Lower leg skin (tissue), 4 donors: Measurements from ENCODE around the gene ARMS2. TPM values are rescaled to one million over a fixed set of nuclear protein-coding genes. Genes with fewer than 3 reads are reported as not detected.
A peak's percentile ranks its signal among the peaks of the same experiment; 100 is the strongest.

ENCODE experiments used
- DNase-seq, 2 donors: peaks; one replicate each; pipeline ENCODE4 v3.0.0-alpha.2; 2019; ENCODE audit warnings: low spot score in 2 of 2
- H3K4me3 ChIP-seq: fragments of 200-600 bp; sonication (generic); 2 replicates; pipeline ENCODE4 v1.5.1; 2017; ENCODE audit warnings: mild to moderate bottlenecking, low read depth; ENCODE audit not compliant: poor library complexity, severe bottlenecking
- POLR2A ChIP-seq, 2 donors: fragments of 450-650 bp; IDR thresholded peaks; one replicate each; pipeline ENCODE4 v1.6.1; 2016 to 2017; ENCODE audit warnings: antibody characterized with exemption in 2 of 2, mild to moderate bottlenecking in 1 of 2, moderate library complexity in 1 of 2
- WGBS, 2 donors: methylation state at CpG; one replicate each; pipeline ENCODE4 v1.1.5; 2018; 5-methylcytosine and 5-hydroxymethylcytosine counted together
- intact Hi-C: fragments of 100-400 bp; cut with DNase I; formaldehyde crosslinking; loops from one replicate; pipeline ENCODE4 v1.15.0; 2023; ENCODE audit warnings: low total_unique reads
- total RNA-seq, 4 donors: library from RNA; depleted of rRNA; stranded (reverse); fragments of >200 nt; gene quantifications; one replicate each; pipeline ENCODE4 v1.1.0, GENCODE V29; 2016
- TF ChIP-seq, protein P1 (sequence below), 3 donors: fragments of 450-650 bp; IDR thresholded peaks; one replicate each; pipeline ENCODE4 v1.5.1; 2016; ENCODE audit warnings: antibody characterized with exemption in 3 of 3, mild to moderate bottlenecking in 3 of 3, moderate library complexity in 2 of 3

ARMS2 gene
- total RNA-seq, 4 donors from 2014 or later: not detected

DNA sequence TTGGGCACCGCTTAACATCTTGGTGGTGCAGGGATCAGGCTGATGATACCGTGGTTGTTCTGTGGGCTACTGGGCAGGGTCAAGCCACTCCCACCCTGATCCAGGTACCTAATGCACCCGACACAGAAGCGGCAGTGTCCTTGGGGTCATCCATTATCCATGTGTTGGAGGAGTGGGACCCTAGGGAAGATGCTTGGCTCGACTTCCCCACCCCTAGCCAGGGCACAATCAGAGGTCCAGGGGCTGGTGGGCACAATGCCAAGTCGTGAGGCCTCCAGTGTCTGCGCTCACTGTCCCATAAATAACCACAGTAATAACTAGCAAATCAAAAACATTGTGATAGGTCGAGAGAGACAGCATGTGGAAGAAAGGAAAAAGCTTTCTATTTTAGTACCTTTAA lies 44.6 kb downstream of the ARMS2 start:
- intact Hi-C loops: no loop called here
- WGBS, 2 donors: 49 to 72% methylated on average over 8 of the region's 8 CpGs
- DNase-seq: no peak
- no peak overlapping the region for H3K4me3 ChIP-seq
- TF ChIP-seq, protein P1, sequence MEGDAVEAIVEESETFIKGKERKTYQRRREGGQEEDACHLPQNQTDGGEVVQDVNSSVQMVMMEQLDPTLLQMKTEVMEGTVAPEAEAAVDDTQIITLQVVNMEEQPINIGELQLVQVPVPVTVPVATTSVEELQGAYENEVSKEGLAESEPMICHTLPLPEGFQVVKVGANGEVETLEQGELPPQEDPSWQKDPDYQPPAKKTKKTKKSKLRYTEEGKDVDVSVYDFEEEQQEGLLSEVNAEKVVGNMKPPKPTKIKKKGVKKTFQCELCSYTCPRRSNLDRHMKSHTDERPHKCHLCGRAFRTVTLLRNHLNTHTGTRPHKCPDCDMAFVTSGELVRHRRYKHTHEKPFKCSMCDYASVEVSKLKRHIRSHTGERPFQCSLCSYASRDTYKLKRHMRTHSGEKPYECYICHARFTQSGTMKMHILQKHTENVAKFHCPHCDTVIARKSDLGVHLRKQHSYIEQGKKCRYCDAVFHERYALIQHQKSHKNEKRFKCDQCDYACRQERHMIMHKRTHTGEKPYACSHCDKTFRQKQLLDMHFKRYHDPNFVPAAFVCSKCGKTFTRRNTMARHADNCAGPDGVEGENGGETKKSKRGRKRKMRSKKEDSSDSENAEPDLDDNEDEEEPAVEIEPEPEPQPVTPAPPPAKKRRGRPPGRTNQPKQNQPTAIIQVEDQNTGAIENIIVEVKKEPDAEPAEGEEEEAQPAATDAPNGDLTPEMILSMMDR (IDR thresholded peaks at IDR 0.05): no peak
- TF ChIP-seq POLR2A (IDR thresholded peaks at IDR 0.05): no peak

DNA sequence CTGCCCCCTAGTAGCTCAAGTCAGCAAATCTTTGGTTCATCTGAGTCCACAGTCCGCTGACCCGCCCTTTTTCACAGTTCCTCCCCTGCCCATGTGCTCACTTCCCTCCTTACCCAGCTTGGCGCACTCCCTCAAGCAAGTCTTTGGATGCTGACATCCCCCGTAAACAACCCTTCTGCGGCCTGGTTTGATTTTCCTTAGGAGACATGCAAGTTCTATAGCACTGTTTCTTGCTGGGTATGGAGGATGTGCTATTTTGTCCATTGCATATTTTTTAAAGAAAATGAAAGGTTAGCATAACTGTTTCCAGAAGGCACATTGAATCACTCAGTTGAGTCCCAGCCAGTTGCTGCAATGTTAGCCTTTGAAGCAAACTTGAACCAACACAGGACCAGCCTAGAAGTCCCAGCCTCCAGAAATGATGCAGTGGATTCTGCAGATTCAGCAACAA lies 45.1 kb downstream of the ARMS2 start:
- DNase-seq: peak in 1 of 2 donors; percentile 59

DNA sequence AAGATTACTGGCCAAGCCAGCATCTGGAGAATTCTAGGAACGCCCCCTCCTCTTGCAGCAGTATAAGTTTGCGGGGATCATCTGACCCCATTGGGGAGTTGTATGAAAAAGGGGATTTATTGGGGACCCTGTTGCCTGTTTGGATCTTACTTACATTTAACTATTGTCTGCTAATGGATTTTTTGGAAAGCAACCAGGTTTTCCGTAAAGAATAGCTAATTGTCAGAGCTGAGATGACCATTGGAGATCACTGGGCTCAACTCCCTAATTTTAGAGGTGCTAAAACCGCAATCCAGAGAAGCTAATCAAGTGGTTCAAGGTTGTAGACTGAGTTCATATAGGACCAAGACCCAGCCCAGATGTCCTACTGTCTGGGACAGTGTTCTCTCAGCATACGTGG lies 45.7 kb downstream of the ARMS2 start:
- WGBS, 2 donors: 71 to 77% methylated on average over 5 of the region's 5 CpGs

More for the DNA sequence above, 45.1 kb downstream of the ARMS2 start:
- no peak overlapping the region for H3K4me3 ChIP-seq
- intact Hi-C loops: no loop called here
- 34 to 57% methylated on average over 5 of the region's 5 CpGs for WGBS, 2 donors
- TF ChIP-seq POLR2A (IDR thresholded peaks at IDR 0.05): no peak
- TF ChIP-seq, protein P1 (IDR thresholded peaks at IDR 0.05): no peak

DNA sequence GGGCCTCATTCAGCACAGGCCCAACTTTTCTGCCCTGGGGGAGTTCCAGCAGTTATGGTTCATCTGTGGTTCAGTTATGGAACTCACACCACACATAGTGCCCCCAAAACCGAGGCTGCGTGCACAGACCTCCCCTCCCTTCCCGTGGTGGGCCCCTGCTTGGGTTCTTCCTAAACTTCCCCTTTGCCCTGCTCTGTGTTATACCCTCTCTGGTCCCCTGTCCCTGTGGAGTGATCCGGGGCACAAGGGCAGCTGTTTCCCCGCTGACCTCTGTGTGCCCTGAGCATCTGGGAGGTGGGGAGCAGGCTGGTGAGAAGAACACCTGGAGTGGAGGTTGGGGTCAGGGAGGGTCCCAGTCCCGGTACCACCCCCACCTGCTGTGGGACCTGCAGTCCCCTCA lies 46.3 kb downstream of the ARMS2 start:
- TF ChIP-seq POLR2A (IDR thresholded peaks at IDR 0.05): no peak
- TF ChIP-seq, protein P1 (IDR thresholded peaks at IDR 0.05): no peak
- no peak for DNase-seq
- intact Hi-C loops: no loop called here
- no peak overlapping the region for H3K4me3 ChIP-seq
- WGBS, 2 donors: 85% methylated on average over 6 of the region's 6 CpGs

More for the DNA sequence above, 45.7 kb downstream of the ARMS2 start:
- TF ChIP-seq, protein P1 (IDR thresholded peaks at IDR 0.05): no peak
- no peak for TF ChIP-seq POLR2A (IDR thresholded peaks at IDR 0.05)
- DNase-seq: no peak
- H3K4me3 ChIP-seq: no peak overlapping the region
- intact Hi-C loops: no loop called here

DNA sequence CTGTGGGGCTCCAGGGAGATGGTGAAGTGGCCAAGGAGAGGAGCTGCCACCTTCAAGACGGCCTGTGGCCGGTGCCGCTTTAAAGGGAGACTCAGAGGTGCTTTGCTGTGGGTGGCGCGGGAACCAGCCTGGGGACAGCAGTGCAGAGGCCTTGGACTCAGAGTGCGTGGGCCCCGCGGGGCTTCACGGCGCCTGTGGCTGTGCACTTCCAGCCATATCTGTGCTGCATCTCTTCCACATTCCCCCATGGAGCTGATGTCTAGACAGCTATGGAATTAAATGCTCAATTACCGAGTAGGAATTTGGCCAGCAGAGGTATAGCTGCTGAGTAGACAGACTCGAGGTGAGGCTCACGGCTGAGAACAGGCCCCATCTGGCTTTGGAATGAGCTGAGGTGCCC lies 48.6 kb downstream of the ARMS2 start:
- no peak for TF ChIP-seq POLR2A (IDR thresholded peaks at IDR 0.05)
- WGBS, 2 donors: 84 to 91% methylated on average over 13 of the region's 13 CpGs
- H3K4me3 ChIP-seq: no peak overlapping the region
- DNase-seq: no peak
- intact Hi-C loops: no loop called here

DNA sequence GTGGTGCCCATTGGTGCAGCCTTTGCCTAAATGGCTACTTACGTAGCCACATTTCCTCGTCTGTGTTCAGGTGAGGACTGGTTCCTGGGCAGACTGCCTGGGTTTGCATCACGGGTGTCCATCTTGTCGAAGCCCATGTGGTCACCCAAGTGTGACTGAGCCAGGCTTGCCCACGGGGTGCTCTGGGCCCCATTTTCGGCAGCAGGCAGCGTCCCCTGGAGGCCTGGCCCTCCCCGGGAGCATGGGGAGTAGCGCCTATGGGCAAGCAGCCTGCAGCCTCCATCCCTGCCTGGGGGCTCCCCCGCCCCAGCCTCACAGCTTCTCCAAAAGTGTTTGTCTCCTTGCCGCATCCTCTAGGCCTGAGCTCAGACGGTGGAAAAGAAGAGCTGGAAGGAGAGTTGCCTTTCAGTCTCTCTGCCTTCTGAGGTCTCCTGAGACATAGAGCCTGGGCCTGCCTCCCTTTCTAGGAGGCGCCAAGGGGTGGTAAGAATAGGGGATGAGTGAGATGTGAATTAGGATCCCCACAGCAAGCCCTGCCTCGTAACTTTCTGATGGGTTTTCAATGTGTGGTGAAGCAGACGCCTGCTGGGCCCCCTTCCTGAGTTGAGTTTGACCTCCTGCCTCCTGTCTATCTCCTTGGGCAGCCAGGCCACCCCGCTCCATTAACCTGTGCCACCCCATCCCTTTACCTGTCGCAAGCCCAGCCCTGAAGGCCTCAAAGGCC lies 49.6 kb downstream of the ARMS2 start:
- no peak for DNase-seq
- H3K4me3 ChIP-seq: no peak overlapping the region
- no peak for TF ChIP-seq POLR2A (IDR thresholded peaks at IDR 0.05)
- TF ChIP-seq, protein P1 (IDR thresholded peaks at IDR 0.05): no peak
- intact Hi-C loops: no loop called here
- 64 to 82% methylated on average over 17 of the region's 17 CpGs for WGBS, 2 donors
